Erythroblast (primary cell): Measurements from ENCODE around the gene ASB15.

ENCODE experiments used
- GATA1 ChIP-seq: IDR thresholded peaks from 2 replicates; pipeline ENCODE4 v1.6.1; 2011; ENCODE audit warnings: low read depth, mild to moderate bottlenecking, control low read depth, low read length, moderate library complexity
- POLR2A ChIP-seq: IDR thresholded peaks from 2 replicates; pipeline ENCODE4 v1.6.1; 2011; ENCODE audit warnings: mild to moderate bottlenecking, low read length

- TF ChIP-seq POLR2A (no peak), GATA1 (no peak)
These were observed 43.2 kb upstream of the ASB15 start for GRCh38 chr7:123558289-123558874.
